ENCODE results near the gene RYR2.

DNA sequence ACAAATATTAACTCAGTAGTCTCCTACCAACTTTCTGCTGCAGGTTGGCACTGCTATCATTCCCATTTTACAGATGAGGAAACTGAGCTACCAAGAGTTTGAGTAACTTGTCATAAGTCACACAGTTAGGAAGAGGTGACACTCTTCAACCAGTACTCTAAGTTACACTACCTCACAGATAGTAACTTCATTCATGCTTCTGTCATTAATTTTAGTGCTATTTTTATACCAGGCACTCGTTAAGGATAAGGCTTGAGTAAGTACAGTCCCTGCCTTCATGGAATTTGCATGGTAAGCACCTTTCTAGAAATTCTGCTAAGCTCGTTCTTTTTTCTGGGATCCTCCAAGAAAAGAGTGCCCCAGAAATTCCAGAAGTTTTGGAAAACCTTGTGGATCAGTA, 770.1 kb downstream of the RYR2 start:
- TF ChIP-seq, protein P1, sequence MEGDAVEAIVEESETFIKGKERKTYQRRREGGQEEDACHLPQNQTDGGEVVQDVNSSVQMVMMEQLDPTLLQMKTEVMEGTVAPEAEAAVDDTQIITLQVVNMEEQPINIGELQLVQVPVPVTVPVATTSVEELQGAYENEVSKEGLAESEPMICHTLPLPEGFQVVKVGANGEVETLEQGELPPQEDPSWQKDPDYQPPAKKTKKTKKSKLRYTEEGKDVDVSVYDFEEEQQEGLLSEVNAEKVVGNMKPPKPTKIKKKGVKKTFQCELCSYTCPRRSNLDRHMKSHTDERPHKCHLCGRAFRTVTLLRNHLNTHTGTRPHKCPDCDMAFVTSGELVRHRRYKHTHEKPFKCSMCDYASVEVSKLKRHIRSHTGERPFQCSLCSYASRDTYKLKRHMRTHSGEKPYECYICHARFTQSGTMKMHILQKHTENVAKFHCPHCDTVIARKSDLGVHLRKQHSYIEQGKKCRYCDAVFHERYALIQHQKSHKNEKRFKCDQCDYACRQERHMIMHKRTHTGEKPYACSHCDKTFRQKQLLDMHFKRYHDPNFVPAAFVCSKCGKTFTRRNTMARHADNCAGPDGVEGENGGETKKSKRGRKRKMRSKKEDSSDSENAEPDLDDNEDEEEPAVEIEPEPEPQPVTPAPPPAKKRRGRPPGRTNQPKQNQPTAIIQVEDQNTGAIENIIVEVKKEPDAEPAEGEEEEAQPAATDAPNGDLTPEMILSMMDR (IDR thresholded peaks at IDR 0.05): no peak
- no peak for TF ChIP-seq POLR2A (IDR thresholded peaks at IDR 0.05)
